AG09309 (cell line): Measurements from ENCODE around the gene SYTL3.

Experiments
- DNase-seq: peaks from one replicate; pipeline ENCODE4 v3.0.0-alpha.2; 2010; ENCODE audit warnings: low read depth
- H3K4me3 ChIP-seq: 2 replicates; pipeline ENCODE4 v1.5.1; 2011; ENCODE audit warnings: mild to moderate bottlenecking, low read depth, low read length, moderate library complexity; ENCODE audit not compliant: control insufficient read depth
- CTCF ChIP-seq: IDR thresholded peaks from 2 replicates; pipeline ENCODE4 v1.5.1; 2011; ENCODE audit warnings: mild to moderate bottlenecking, low read depth, low read length, inconsistent platforms; ENCODE audit not compliant: insufficient read depth, control insufficient read depth; ENCODE audit errors: missing control alignments

SYTL3 gene

DNA sequence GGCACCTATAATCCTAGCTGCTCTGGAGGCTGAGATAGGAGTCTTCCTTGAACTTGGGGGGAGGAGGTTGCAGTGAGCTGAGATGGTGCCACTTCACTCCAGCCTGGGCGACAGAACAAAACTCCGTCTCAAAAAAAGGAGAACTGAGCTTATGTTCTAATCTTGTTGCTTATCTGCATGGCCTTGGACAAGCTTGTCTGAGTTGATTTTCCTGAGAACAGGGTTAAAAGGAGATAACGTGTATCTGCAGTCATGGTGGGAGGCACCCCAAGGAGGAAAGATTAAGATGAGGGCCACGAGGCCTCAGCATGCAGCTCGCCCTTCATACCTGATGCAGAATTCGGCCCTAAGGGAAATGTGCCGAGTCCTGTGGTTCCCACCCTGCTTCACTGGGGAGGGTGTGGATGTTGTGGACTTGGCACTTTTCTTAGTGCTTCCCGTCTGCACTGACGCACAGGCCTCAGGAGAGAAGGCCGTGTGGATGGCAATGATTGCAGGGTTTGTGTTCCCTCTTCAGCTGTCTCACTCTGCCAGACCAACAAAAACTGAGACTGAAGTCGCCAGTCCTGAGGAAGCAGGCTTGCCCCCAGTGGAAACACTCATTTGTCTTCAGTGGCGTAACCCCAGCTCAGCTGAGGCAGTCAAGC, 113.1 kb downstream of the SYTL3 start:
- no peak for TF ChIP-seq CTCF
- H3K4me3 ChIP-seq = no peak overlapping the region
- no peak for DNase-seq

DNA sequence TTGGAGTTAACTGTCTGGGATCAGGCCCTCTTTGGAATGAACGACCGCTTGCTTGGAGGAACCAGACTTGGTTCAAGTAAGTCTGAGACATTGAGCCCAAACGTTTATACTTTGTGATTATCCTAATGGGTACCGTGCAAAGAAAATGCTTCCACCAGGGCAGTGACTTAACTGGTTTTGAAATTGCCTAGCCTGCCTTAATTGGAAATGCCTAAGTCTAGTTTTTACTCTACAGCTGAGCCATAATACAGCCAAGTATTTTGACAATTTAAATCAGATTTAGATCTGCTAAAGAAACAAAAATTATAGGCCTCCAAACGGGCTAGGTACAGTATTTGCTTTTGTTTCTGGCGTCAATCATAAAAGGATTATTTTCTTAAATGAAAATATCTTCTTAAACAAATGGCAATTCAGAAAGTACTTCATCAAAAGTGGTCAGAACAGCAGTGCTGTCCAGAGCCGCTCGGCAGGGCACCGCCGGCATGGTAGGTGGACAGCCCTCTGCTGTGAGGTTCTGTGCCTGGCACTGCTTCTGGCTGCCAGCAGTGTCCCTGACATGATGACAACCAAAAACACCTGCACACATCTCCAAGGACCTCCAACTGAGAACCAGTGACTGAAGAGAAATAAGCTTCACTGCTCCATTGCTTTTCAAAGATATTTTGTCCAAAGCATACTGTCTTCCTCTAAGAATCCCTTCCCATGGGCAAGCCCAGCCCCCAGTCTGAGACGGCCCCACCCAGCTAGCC, 113.8 kb downstream of the SYTL3 start:
- TF ChIP-seq CTCF = no peak
- no peak for DNase-seq
- H3K4me3 ChIP-seq = no peak overlapping the region

DNA sequence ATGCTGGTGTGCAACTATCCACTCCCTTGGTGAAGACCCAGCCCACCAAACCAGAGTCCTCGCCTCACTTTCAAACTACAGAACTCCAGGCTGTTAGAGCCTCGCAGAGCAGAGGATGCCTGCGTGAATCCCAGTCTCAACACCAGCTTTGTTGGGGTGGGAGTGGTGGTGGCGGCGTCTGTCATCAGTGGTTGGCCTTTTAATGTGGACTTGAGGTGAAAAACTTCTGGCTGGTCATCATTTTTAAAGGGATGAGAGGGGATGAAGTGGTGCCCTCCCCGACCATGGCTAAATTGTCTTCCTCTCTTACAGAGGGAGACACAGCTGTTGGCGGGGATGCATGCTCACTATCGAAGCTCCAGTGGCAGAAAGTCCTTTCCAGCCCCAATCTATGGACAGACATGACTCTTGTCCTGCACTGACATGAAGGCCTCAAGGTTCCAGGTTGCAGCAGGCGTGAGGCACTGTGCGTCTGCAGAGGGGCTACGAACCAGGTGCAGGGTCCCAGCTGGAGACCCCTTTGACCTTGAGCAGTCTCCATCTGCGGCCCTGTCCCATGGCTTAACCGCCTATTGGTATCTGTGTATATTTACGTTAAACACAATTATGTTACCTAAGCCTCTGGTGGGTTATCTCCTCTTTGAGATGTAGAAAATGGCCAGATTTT, 114.5 kb downstream of the SYTL3 start:
- TF ChIP-seq CTCF = no peak
- DNase-seq = no peak
- H3K4me3 ChIP-seq = no peak overlapping the region

- DNase-seq = no peak
- no peak for TF ChIP-seq CTCF
- H3K4me3 ChIP-seq = no peak overlapping the region
These were observed 115.1 kb downstream of the SYTL3 start for GRCh38 chr6:158764926-158765325.

GRCh38 chr6:158765499-158766068, 115.7 kb downstream of the SYTL3 start:
- no peak overlapping the region for H3K4me3 ChIP-seq
- no peak for DNase-seq
- no peak for TF ChIP-seq CTCF

- TF ChIP-seq CTCF = no peak
- no peak for DNase-seq
- no peak overlapping the region for H3K4me3 ChIP-seq
These were observed 117.0 kb downstream of the SYTL3 start for GRCh38 chr6:158766621-158767455.
